Fibroblast of lung (primary cell): ENCODE results near the gene BCKDHB. TPM values are rescaled to one million over a fixed set of nuclear protein-coding genes. Genes with fewer than 3 reads are reported as not detected.

ENCODE experiments used
- DNase-seq, 2 donors: peaks; one replicate each; pipeline versions ENCODE4 v3.0.0 to v3.0.0-alpha.2; 2010; ENCODE audit warnings: low read depth in 2 of 2
- H2AFZ ChIP-seq: 2 replicates; pipeline ENCODE4 v1.5.1; 2012; ENCODE audit warnings: low read length, control low read depth, inconsistent platforms
- H3K27ac ChIP-seq: 2 replicates; pipeline ENCODE4 v1.5.1; 2011; ENCODE audit warnings: low read length, control low read depth; ENCODE audit not compliant: insufficient read depth
- H3K27me3 ChIP-seq: 2 replicates; pipeline ENCODE4 v1.5.1; 2011; ENCODE audit warnings: mild to moderate bottlenecking, low read length; ENCODE audit not compliant: control insufficient read depth, insufficient read depth
- H3K36me3 ChIP-seq: 2 replicates; pipeline ENCODE4 v1.5.1; 2011; ENCODE audit warnings: low read length; ENCODE audit not compliant: control insufficient read depth, insufficient read depth
- H3K4me1 ChIP-seq: 2 replicates; pipeline ENCODE4 v1.5.1; 2011; ENCODE audit warnings: low read length; ENCODE audit not compliant: control insufficient read depth, insufficient read depth; ENCODE audit errors: extremely low read depth
- H3K4me2 ChIP-seq: 2 replicates; pipeline ENCODE4 v1.5.1; 2011; ENCODE audit warnings: low read length, control low read depth; ENCODE audit not compliant: insufficient read depth; ENCODE audit errors: extremely low read depth
- H3K4me3 ChIP-seq, 4 experiments: fragments of 200-600 bp in 1 of 4; sonication (generic) in 1 of 4; replicated peaks in 1 of 4; 2 replicates each; pipeline ENCODE4 v1.5.1; 2011 to 2016; ENCODE audit warnings: low read length in 4 of 4, low read depth in 3 of 4, mild to moderate bottlenecking in 3 of 4, control low read depth in 2 of 4, inconsistent platforms in 1 of 4, mixed read lengths in 1 of 4; ENCODE audit not compliant: insufficient read depth in 1 of 4; ENCODE audit errors: control extremely low read depth in 1 of 4
- H3K79me2 ChIP-seq: 2 replicates; pipeline ENCODE4 v1.5.1; 2012; ENCODE audit warnings: mild to moderate bottlenecking, low read length, inconsistent platforms; ENCODE audit not compliant: control insufficient read depth, insufficient read depth
- H3K9ac ChIP-seq: 2 replicates; pipeline ENCODE4 v1.5.1; 2011; ENCODE audit warnings: mild to moderate bottlenecking, low read length, control low read depth; ENCODE audit not compliant: insufficient read depth
- H3K9me3 ChIP-seq: 2 replicates; pipeline ENCODE4 v1.5.1; 2012; ENCODE audit warnings: low read depth, low read length; ENCODE audit not compliant: control insufficient read depth, insufficient read depth
- H4K20me1 ChIP-seq: 2 replicates; pipeline ENCODE4 v1.5.1; 2011; ENCODE audit warnings: low read length; ENCODE audit not compliant: control insufficient read depth, insufficient read depth; ENCODE audit errors: extremely low read depth
- CTCF ChIP-seq, 2 donors: IDR thresholded peaks in 1 of 2; conservative IDR thresholded peaks in 1 of 2; 1 replicate in 1 of 2; 2 replicates in 1 of 2; pipeline ENCODE4 v1.5.1; 2011 to 2012; ENCODE audit warnings: low read length in 2 of 2, control low read depth in 1 of 2, inconsistent platforms in 1 of 2, low read depth in 1 of 2, mild to moderate bottlenecking in 1 of 2
- EZH2 ChIP-seq: IDR thresholded peaks from 2 replicates; pipeline ENCODE4 v1.5.1; 2012; ENCODE audit warnings: low read length, control low read depth, mild to moderate bottlenecking; ENCODE audit errors: missing control alignments
- polyA plus RNA-seq, 2 donors: library from polyadenylated mRNA; depleted of rRNA in 1 of 2; stranded (reverse) in 1 of 2; unstranded in 1 of 2; fragments of >200 nt; gene quantifications; 2 replicates each; pipeline ENCODE4 v1.2.1, GENCODE V29; 2011 to 2012; ENCODE audit warnings: missing spikeins in 1 of 2
- total RNA-seq: library from RNA; depleted of rRNA; stranded (reverse); fragments of >200 nt; gene quantifications from 2 replicates; pipeline ENCODE4 v1.2.1, GENCODE V29; 2014

BCKDHB gene
- total and polyA plus RNA-seq, 2 donors (not counting 1 experiment from before 2014, with no cell fraction given) = 8.3 to 16.2 TPM

GRCh38 chr6:80183019-80183795 is 76.7 kb downstream of the BCKDHB start:
- H3K9me3 ChIP-seq = no peaks in the 10 kb centered on the region
- no peak overlapping the region for H3K27ac ChIP-seq
- H3K9ac ChIP-seq = no peak overlapping the region
- no peaks in the 10 kb centered on the region for H3K36me3 ChIP-seq
- H3K4me2 ChIP-seq = no peak overlapping the region
- no peaks in the 10 kb centered on the region for H4K20me1 ChIP-seq
- no peak for TF ChIP-seq CTCF (conservative IDR thresholded peaks at IDR 0.05 in 1 of 2, IDR thresholded peaks at IDR 0.05 in 1 of 2; ENCODE audit: low read depth in 1 of 2, low read length in 2 of 2)
- TF ChIP-seq EZH2 = no peak
- no peak overlapping the region for H2AFZ ChIP-seq
- H3K27me3 ChIP-seq = no peaks in the 10 kb centered on the region
- H3K4me3 ChIP-seq = no peak overlapping the region
- no peak for DNase-seq
- peaks cover 7% of the 10 kb centered on the region for H3K4me1 ChIP-seq
- no peaks in the 10 kb centered on the region for H3K79me2 ChIP-seq

- no peaks in the 10 kb centered on the region for H3K27me3 ChIP-seq
- no peak overlapping the region for H2AFZ ChIP-seq
- no peak for DNase-seq
- no peak overlapping the region for H3K4me2 ChIP-seq
- H3K9me3 ChIP-seq = no peaks in the 10 kb centered on the region
- TF ChIP-seq CTCF (conservative IDR thresholded peaks at IDR 0.05 in 1 of 2, IDR thresholded peaks at IDR 0.05 in 1 of 2; ENCODE audit: low read depth in 1 of 2, low read length in 2 of 2) (no peak), EZH2 (no peak)
- H3K4me1 ChIP-seq = peaks cover 7% of the 10 kb centered on the region
- H3K36me3 ChIP-seq = no peaks in the 10 kb centered on the region
- H4K20me1 ChIP-seq = no peaks in the 10 kb centered on the region
- no peak overlapping the region for H3K4me3 ChIP-seq
- H3K9ac ChIP-seq = no peak overlapping the region
- no peaks in the 10 kb centered on the region for H3K79me2 ChIP-seq
- no peak overlapping the region for H3K27ac ChIP-seq
Measured at GRCh38 chr6:80185492-80185891, 79.0 kb downstream of the BCKDHB start.

- H3K27ac ChIP-seq = no peak overlapping the region
- TF ChIP-seq EZH2 (no peak), CTCF (conservative IDR thresholded peaks at IDR 0.05 in 1 of 2, IDR thresholded peaks at IDR 0.05 in 1 of 2; ENCODE audit: low read depth in 1 of 2, low read length in 2 of 2) (no peak)
- H3K4me3 ChIP-seq = no peak overlapping the region
- no peak overlapping the region for H3K4me2 ChIP-seq
- no peak overlapping the region for H2AFZ ChIP-seq
- no peaks in the 10 kb centered on the region for H3K27me3 ChIP-seq
- H3K9me3 ChIP-seq = no peaks in the 10 kb centered on the region
- H3K36me3 ChIP-seq = no peaks in the 10 kb centered on the region
- no peak for DNase-seq
- H3K79me2 ChIP-seq = no peaks in the 10 kb centered on the region
- peaks cover 7% of the 10 kb centered on the region for H3K4me1 ChIP-seq
- H4K20me1 ChIP-seq = no peaks in the 10 kb centered on the region
- H3K9ac ChIP-seq = no peak overlapping the region
Measured at GRCh38 chr6:80186082-80186481, 79.6 kb downstream of the BCKDHB start.
